NCI-H1694 (cell line): ENCODE measurements around the gene COX7A1.

Experiments
- DNase-seq: peaks from one replicate; lab custom pipeline; 2025; lab: John Stamatoyannopoulos, UW

The COX7A1 gene

DNA sequence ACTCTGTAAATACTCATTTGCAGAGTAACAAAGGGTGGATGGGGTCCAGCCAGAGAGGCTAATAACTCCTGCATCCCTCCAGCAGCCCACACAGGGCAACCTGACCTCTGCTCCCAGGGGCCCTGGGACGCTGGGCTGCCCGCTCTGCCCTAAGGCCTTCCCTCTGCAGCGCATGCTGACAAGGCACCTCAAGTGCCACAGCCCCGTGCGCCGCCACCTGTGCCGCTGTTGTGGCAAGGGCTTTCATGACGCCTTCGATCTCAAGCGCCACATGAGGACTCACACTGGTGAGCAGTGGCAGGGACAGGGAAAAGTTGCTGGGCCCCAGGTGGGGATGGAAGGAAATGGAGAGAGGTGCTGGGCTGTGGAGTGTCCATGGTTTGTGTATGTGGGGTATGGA lies 39.6 kb downstream of the COX7A1 start:
- no peak for DNase-seq

DNA sequence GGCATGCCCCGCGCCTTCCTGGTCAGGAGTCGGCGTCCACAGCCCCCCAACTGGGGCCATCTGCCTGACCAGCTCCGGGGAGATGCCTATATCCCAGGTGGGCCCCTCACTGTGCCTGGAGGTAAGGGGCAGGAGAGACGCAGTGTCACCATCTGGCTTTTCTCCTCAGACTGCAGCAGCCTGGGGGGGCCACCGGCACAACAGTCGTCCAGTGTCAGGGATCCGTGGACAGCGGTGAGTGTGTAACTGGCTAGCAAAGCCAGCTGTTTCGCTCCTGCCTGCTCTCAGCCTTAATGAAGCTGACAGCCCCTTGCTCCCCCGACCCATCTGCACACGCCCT lies 41.1 kb downstream of the COX7A1 start:
- no peak for DNase-seq

DNA sequence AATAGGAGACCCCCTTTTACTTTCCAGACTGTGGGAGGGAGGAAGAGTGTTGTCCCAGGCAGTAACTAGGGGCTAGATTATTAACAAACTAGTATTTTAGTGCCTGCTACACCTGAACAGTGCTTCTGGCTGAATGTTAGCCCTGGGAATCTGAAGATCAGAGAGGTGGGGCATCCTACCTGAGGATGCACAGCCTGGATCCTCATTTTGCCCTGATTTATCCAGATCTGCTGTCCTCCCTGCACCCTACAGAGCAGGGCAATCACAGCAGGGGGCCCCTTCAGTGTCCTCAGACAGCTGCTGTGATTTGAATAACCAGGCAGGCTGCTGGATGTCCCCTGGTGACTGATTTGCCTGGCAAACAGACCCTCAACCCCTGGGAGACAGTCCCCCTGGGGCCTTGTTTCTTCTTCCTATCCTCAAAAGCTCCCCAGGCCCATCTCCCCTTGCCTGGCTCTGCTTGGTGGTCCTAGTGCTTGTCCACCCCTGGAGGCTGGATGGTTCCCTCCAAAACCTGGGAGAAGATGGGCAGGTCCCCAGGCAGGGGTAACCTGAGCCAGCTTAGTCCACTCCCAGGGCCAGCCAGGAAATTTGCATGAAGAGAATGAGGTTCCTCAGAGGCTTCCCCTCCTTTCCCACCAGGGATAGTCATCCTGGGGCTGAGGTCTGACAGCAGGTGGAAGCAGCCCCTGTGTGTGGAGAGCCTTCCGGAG lies 41.6 kb downstream of the COX7A1 start, which contains the start of gene OVOL3:
Gene OVOL3 (plus strand): TSS at position 657 of the 713 bp plus-strand sequence. CDS start 60 bp downstream, outside the sequence.
- DNase-seq: no peak

DNA sequence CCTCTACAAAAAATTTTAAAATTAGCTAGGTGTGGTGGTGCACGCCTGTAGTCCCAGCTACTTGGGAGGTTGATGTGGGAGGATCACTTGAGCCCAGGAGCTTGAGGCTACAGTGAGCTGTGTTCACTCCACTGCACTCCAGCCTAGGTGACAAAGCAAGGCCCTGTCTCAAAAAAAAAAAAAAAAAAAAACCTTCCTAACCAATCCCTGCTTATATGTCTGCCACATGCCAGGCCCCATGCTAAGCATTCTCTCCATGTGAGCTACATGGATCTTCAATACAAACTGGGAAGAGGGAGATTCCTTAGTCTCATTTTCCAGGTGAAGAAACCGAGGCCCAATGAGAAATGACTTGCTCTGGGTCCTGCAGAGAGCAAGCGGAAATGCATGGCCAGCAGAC lies 43.6 kb downstream of the COX7A1 start:
- no peak for DNase-seq

DNA sequence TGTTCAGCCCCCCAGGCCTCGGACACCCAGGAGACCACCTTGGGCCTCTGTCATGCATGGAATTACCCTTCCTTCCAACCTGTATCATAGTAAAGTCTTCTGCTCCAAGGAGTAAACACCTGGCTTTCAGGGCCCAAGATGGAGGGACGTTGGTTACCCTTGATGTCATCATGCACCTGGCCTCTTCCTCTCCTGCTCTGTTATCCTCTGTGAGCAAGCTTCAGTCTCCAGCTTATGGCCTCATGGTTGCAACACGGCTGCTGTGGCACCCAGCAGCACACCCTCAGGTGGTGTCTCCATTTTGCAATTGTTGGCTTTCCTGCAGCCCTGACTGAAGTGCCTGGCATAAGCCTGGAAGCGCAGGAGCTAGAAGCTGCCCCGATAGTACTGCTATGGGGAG lies 45.3 kb downstream of the COX7A1 start:
- no peak for DNase-seq

DNA sequence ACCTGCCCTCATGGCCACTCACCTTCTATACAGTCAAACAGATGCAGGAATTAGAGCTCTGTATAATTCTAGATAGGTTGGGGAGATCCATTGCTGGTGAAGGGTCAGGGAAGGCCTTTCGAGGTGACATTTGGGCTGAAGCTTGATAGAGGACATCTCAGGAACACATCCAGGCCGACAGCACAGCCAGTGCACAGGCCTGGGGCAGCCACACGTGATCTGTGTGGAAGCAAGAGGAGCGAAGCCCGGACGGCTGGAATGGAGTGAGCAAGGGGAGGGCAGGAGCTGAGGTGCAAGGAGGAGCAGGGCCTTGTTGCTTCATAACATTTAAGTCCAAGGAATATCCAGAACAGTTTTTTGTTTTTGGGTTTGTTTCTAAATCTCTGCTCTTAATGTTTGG lies 45.8 kb downstream of the COX7A1 start:
- no peak for DNase-seq

DNA sequence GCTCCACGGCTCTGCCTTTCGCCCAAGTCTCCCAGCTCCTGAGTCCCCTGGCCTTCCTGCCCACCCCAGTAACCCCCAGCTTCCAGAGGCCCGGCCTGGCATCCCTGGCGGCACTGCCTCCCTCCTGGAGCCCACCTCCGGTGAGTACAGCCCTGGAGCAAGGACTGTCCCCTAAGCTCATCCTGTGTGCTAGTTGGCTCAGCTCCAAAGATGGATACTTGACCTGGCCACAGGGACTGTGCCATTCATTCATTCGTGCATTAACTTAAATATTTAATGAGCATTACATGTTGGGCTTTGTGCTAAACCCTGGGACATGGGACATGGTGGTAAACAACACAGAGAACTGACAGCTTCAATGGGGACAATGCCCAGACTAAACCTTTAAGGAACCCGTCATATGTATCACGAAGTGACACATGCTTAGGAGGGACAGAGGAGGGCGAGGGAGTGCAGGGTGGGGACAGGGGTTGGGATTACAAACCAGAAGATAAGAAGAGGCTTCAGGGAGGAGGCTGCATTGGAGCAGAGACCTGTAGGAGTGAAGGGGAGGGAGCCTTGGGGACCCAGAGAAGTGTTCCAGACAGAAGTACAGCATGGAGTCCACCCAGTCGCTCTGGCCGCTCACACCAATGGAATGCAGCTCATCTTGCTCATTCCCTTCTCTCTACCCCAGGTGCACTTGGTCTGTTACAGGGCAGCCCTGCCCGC lies 48.2 kb downstream of the COX7A1 start:
- no peak for DNase-seq

DNA sequence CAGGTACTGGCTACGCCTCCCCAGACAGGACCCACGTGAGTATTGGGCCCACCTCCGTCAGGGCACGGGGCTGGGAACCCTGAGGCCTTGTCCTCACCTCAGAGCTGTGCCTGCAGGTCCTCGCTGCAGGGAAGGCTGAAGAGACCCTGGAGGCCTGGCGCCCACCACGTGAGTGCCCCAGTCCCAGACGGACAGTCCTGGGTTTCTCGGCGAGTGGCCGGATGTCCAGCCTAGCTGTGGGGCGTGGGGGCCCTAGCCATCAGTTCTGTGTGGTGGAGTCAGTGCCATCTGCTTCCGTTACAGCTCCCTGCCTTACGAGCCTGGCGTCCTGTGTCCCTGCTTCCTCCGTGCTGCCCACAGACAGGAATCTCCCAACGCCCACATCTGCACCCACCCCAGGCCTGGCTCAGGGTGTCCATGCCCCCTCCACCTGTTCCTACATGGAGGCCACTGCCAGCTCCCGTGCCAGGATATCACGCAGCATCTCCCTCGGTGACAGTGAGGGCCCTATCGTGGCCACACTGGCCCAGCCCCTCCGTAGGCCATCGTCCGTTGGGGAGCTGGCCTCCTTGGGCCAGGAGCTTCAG lies 49.1 kb downstream of the COX7A1 start:
- no peak for DNase-seq

DNA sequence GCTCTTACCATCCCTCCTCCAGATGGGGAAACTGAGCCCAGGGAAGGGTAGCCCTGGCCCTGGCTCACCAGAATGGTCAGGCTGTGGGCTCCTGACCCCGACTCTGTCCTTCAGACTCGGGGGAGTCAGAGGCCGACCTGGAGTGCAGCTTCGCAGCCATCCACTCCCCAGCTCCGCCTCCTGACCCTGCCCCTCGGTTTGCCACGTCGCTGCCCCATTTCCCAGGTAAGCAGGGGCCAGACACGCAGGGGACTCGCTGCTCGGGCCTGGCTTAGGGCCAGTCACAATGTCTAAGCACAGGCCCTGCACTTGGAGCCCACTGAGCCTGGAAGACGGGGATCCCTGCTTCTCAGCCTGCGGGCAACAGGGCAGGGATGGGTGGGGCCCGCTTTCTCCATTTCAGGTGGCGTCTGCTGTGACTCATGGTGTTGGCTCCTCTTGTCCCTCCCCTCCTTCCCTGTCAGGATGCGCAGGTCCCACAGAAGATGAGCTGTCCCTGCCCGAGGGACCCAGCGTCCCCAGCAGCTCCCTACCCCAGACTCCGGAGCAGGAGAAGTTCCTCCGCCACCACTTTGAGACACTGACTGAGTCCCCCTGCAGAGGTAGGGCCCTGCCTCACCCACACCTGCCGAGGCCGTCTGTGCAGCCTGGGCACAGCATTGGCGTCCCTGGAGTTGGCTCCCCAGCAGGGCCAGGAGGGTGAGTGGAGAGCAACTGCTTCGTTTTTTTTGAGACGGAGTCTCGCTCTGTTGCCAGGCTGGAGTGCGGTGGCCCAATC lies 50.5 kb downstream of the COX7A1 start:
- no peak for DNase-seq
